Left lung (tissue), 10 donors: ENCODE measurements around the gene ANAPC5. TPM values are rescaled to one million over a fixed set of nuclear protein-coding genes. Genes with fewer than 3 reads are reported as not detected.

Experiments
- ATAC-seq: fragments of 200-7000 bp; cut with Tn5 transposase; one replicate; pipeline ENCODE4 v1.9.1; 2020; ENCODE audit warnings: moderate library complexity
- DNase-seq, 4 donors: peaks; one replicate each; pipeline ENCODE4 v3.0.0-alpha.2; 2013 to 2020
- H3K27ac ChIP-seq, 2 donors: fragments of 200-600 bp; sonication (generic) in 1 of 2; one replicate each; pipeline versions ENCODE4 v1.5.0 to v1.8.0; 2020 to 2021
- H3K27me3 ChIP-seq, 2 donors: fragments of 200-600 bp; sonication (generic) in 1 of 2; one replicate each; pipeline versions ENCODE4 v1.5.0 to v1.8.0; 2020 to 2021
- H3K36me3 ChIP-seq, 2 donors: fragments of 200-600 bp; sonication (generic) in 1 of 2; one replicate each; pipeline versions ENCODE4 v1.5.0 to v1.8.0; 2020 to 2021
- H3K4me1 ChIP-seq, 2 donors: fragments of 200-600 bp; one replicate each; pipeline ENCODE4 v1.8.0; 2021
- H3K4me3 ChIP-seq, 2 donors: fragments of 200-600 bp; sonication (generic) in 1 of 2; one replicate each; pipeline versions ENCODE4 v1.5.0 to v1.8.0; 2020 to 2021; ENCODE audit warnings: mild to moderate bottlenecking in 1 of 2
- H3K9me3 ChIP-seq, 2 donors: fragments of 200-600 bp; sonication (generic) in 1 of 2; one replicate each; pipeline versions ENCODE4 v1.5.0 to v1.8.0; 2020 to 2021
- intact Hi-C, 2 donors: fragments of 100-400 bp; cut with DNase I; formaldehyde crosslinking; loops; one replicate each; pipeline versions ENCODE4 v1.11.2 to v1.14.2; 2022
- polyA plus RNA-seq, 6 donors: library from polyadenylated mRNA; unstranded; fragments of 120-200 nt; gene quantifications; one replicate each; pipeline ENCODE4 v1.2.1, GENCODE V29; 2013; ENCODE audit not compliant: insufficient read length in 6 of 6
- total RNA-seq, 2 donors: library from RNA; stranded (reverse); fragmentation: NEBNext Ultra II Directional; extraction: Animal tissue kit (Norgen Biotek cat#: 25700); gene quantifications; one replicate each; pipeline ENCODE4 v1.2.1, GENCODE V29; 2021
- TF ChIP-seq, protein P1 (sequence below), 2 donors: fragments of 200-600 bp; sonication (generic) in 1 of 2; IDR thresholded peaks; one replicate each; pipeline versions ENCODE4 v1.5.0 to v1.8.0; 2021; ENCODE audit warnings: antibody characterized with exemption in 2 of 2
- donor health status: DM: no; HTN: yes; CAD: no.
- donor health status: DM: no; HTN: no; CAD: no.

ANAPC5 gene
- total and polyA plus RNA-seq, 8 donors = 84.8 to 206 (median 165) TPM

DNA sequence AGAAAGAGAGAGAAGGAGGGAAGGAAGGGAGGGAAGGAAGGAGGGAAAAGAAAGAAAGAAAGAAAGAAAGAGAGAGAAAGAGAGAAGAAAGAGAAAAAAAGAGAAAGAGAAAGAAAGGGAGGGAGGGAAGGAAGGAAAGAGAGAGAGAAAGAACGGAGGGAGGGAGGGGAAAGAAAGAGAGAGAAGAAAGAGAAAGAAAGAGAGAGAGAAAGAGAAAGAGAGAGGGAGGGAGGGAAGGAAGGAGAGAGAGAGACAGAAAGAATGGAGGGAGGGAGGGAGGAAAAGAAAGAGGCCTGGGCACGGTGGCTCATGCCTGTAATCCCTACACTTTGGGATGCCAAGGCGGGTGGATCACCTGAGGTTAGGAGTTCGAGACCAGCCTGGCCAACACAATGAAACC lies 5.1 kb upstream of the ANAPC5 start:
- Histone ChIP-seq H3K36me3 (no peaks in the 10 kb centered on the region), H3K4me3 (no peak overlapping the region), H3K4me1 (peaks cover 0 to 5% of the 10 kb centered on the region in 2 donors), H3K9me3 (no peaks in the 10 kb centered on the region), H3K27me3 (no peaks in the 10 kb centered on the region), H3K27ac (no peak overlapping the region)
- TF ChIP-seq, protein P1, sequence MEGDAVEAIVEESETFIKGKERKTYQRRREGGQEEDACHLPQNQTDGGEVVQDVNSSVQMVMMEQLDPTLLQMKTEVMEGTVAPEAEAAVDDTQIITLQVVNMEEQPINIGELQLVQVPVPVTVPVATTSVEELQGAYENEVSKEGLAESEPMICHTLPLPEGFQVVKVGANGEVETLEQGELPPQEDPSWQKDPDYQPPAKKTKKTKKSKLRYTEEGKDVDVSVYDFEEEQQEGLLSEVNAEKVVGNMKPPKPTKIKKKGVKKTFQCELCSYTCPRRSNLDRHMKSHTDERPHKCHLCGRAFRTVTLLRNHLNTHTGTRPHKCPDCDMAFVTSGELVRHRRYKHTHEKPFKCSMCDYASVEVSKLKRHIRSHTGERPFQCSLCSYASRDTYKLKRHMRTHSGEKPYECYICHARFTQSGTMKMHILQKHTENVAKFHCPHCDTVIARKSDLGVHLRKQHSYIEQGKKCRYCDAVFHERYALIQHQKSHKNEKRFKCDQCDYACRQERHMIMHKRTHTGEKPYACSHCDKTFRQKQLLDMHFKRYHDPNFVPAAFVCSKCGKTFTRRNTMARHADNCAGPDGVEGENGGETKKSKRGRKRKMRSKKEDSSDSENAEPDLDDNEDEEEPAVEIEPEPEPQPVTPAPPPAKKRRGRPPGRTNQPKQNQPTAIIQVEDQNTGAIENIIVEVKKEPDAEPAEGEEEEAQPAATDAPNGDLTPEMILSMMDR (IDR thresholded peaks at IDR 0.05) = no peak
- intact Hi-C loops = no loop called here
- ATAC-seq (no peak), DNase-seq (no peak)

- H3K27me3 ChIP-seq = no peaks in the 10 kb centered on the region
- no peak for ATAC-seq
- no peak for DNase-seq
- intact Hi-C loops = no loop called here
- H3K27ac ChIP-seq = no peak overlapping the region
- no peaks in the 10 kb centered on the region for H3K36me3 ChIP-seq
- peaks cover 0 to 6% of the 10 kb centered on the region in 2 donors for H3K4me1 ChIP-seq
- H3K9me3 ChIP-seq = no peaks in the 10 kb centered on the region
- no peak overlapping the region for H3K4me3 ChIP-seq
- TF ChIP-seq, protein P1 (IDR thresholded peaks at IDR 0.05) = no peak
Observed at GRCh38 chr12:121356657-121357056, 4.4 kb upstream of the ANAPC5 start.

DNA sequence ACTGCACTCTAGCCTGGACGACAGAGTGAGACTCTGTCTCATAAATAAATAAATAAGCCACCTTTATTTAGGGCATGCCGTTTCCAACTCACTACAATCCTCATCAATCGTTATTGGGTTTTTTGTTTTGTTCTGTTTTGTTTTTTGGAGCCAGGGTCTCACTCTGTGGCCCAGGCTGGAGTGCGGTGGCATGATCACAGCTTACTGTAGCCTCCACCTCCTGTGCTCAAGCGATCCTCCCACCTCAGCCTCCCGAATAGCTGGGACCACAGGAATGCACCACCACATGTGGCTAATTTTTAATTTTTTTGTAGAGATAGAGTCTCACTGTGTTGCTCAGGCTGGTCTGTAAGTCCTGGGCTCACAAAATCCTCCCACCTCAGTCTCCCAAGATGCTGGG lies 3.6 kb upstream of the ANAPC5 start:
- intact Hi-C loops = no loop called here
- ATAC-seq = no peak
- Histone ChIP-seq H3K4me3 (no peak overlapping the region), H3K4me1 (peaks cover 6 to 14% of the 10 kb centered on the region in 2 donors), H3K27me3 (no peaks in the 10 kb centered on the region), H3K27ac (no peak overlapping the region), H3K36me3 (no peaks in the 10 kb centered on the region), H3K9me3 (no peaks in the 10 kb centered on the region)
- DNase-seq = no peak
- TF ChIP-seq, protein P1 (IDR thresholded peaks at IDR 0.05) = no peak

DNA sequence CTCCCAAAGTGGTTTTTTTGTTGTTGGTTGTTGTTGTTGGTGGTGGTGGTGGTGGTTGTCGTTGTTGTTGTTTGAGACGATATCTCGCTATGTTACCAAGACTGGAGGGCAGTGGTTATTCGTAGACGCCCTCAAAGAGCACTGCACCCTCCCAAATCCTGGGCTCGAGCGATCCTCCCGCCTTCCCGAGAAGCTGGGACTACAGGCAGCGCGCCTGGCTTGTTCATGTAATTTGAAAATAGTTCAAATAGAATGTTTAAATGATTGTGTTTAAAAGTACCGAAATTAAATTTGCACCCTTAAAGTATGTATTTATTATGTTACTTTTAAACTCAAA lies 439 bp upstream of the ANAPC5 start:
- TF ChIP-seq, protein P1 (IDR thresholded peaks at IDR 0.05) = no peak
- ATAC-seq = peak; percentile 60

DNA sequence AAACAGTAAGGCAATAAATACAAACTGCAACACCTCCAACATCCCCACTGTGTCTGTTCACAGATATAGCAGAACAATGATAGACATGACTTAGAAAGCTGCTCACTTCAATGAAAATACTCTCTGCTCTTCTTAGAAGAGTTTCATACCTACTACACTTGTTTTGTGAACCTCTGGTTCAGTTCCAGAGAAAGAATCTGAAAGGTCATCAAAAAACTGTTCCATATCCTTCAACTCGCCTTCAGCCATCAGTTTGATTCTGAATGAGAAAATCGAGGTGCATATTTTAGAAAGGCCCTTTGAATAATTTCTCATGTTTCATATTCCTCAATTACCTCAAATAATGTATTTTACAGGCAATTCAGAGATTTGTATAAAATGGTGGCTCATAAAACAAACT lies 5.5 kb downstream of the ANAPC5 start:
- TF ChIP-seq, protein P1 (IDR thresholded peaks at IDR 0.05) = no peak
- no peak for DNase-seq
- H3K36me3 ChIP-seq = peaks cover 0 to 60% of the 10 kb centered on the region in 2 donors
- no peak overlapping the region for H3K27ac ChIP-seq
- no peak for ATAC-seq
- H3K4me3 ChIP-seq = no peak overlapping the region
- H3K4me1 ChIP-seq = peaks cover 9 to 22% of the 10 kb centered on the region in 2 donors
- no peaks in the 10 kb centered on the region for H3K27me3 ChIP-seq
- intact Hi-C loops = no loop called here
- H3K9me3 ChIP-seq = no peaks in the 10 kb centered on the region

More for the DNA sequence above, 439 bp upstream of the ANAPC5 start:
- intact Hi-C loops = no loop called here
- H3K4me1 ChIP-seq = peaks cover 9 to 27% of the 10 kb centered on the region in 2 donors
- H3K27me3 ChIP-seq = no peaks in the 10 kb centered on the region
- H3K4me3 ChIP-seq = peak overlapping the region; percentile 23 to 94
- peaks cover 0 to 1% of the 10 kb centered on the region in 2 donors for H3K36me3 ChIP-seq
- peak in 1 of 4 donors; percentile 81 for DNase-seq
- peak overlapping the region; percentile 63 to 97 for H3K27ac ChIP-seq
- no peaks in the 10 kb centered on the region for H3K9me3 ChIP-seq
